Spleen (tissue), 7 donors: ENCODE results near the gene NRSN2.

Experiments used
- CTCF ChIP-seq, 11 experiments: fragments of 200-600 bp in 7 of 11; fragments of 450-650 bp in 4 of 11; sonication (generic) in 4 of 11; IDR thresholded peaks in 8 of 11; conservative IDR thresholded peaks in 3 of 11; 1 replicate in 7 of 11; 2 replicates in 4 of 11; pipeline versions ENCODE4 v1.4.0 to v1.8.0; 2016 to 2021; ENCODE audit warnings: antibody characterized with exemption in 11 of 11, inconsistent platforms in 4 of 11, mild to moderate bottlenecking in 1 of 11
- POLR2A ChIP-seq, 3 donors: fragments of 450-650 bp; IDR thresholded peaks; one replicate each; pipeline ENCODE4 v1.5.1; 2017; ENCODE audit warnings: antibody characterized with exemption in 3 of 3, mild to moderate bottlenecking in 1 of 3
- POLR2AphosphoS5 ChIP-seq, 3 donors: sonication (generic); formaldehyde crosslinking; IDR thresholded peaks; one replicate each; pipeline ENCODE4 v1.5.1; 2017; ENCODE audit warnings: antibody characterized with exemption in 3 of 3
- donor health status: DM: no; HTN: no; CAD: no; lungs with moderate emphysema.
- donor health status: DM: no; HTN: no; CAD: no.
- donor health status: DM: no; HTN: no; CAD: no.

DNA sequence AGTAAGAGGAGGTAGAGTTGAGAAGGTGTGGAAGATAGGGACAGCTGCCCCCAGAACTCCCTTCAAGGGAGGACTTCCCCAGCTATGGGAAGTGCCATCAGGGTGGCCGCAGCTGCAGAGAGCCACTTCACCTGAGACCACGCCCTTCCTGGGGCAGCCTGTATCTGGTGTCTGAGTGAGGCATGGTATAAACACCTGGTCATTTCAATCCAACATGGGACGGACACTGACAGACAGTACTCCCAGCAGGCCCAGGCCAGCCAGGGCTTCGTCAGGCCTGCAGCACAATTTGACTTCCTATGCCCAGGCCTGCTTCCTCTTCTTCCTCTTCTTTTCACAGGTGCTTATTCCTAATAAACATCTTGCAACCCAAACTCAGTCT is 17.1 kb upstream of the NRSN2 start:
- no peak for TF ChIP-seq CTCF (IDR thresholded peaks at IDR 0.05 in 8 of 11, conservative IDR thresholded peaks at IDR 0.05 in 3 of 11)
- no peak for TF ChIP-seq POLR2A (IDR thresholded peaks at IDR 0.05)
- no peak for TF ChIP-seq POLR2AphosphoS5 (IDR thresholded peaks at IDR 0.05)
